SKM-1 treated with dmso at 0.1 percent for 144 hours (cell line): Measurements from ENCODE around the gene PPP4R3B.

ENCODE experiments used
- DNase-seq: peaks from one replicate; lab custom pipeline; 2025; ENCODE audit not compliant: unreplicated experiment; lab: John Stamatoyannopoulos, UW

Gene PPP4R3B

GRCh38 chr2:55617175-55618024 is at the start of gene PPP4R3B:
Gene PPP4R3B, minus strand, starts transcription at chr2:55617622. Its CDS starts 337 bp downstream, at chr2:55617285.
- DNase-seq = peak; percentile 99

DNA sequence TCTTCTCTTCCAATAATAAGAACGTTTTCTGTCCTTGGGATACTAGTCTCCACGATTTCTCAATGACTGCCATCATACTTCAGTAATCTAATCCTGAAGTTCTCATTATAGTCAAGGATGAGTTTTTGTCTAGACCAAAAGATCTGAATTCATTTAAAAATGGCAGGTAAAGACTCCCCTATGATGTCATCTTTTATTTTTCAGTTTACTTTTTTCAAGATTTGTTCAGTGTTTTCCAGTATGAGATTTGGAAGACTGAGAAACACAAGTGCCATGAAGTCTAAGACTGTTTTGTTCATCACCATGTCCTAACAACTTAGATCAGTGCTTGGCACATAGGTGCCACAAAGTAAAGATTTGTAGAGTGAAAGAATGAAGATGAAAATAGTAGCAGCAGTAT is 35.8 kb upstream of the PPP4R3B start:
- no peak for DNase-seq

DNA sequence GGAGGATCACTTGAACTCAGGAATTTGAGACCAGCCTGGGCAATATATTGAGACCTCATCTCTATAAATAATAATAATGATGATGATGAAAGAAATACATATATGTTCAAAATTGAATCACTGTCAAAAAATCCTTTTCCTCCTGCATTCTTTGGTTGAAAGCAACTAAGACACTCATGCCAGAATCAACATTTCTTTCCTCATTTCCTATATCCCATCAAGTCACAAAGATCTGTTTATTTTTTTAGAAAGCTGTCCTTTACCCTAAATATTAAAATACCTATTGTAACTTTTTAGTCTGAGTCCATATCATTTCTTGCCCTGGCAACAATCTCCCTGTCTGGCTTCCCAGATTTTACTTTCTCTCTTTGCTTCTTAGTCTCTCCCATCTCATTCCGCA is 31.8 kb upstream of the PPP4R3B start:
- DNase-seq = no peak

- no peak for DNase-seq
Measured at GRCh38 chr2:55636831-55637230, 19.4 kb upstream of the PPP4R3B start.

DNA sequence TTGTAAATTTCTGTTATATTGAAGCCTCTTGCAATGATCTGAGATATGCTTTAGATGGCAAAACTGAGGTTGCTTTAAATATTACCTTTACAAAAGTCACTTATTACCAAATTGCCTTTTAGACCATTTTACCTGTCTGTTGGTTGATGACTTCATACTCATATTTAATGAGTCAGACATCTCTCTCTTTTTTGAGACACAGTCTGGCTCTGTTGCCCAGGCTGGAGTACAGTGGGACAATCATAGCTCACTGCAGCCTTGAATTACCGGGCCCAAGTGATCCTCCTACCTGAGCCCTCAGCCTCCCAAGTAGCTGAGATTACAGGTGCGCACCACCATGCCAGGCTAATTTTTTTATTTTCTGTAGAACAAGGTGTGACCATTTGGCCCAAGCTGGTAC is 11.5 kb upstream of the PPP4R3B start:
- no peak for DNase-seq

DNA sequence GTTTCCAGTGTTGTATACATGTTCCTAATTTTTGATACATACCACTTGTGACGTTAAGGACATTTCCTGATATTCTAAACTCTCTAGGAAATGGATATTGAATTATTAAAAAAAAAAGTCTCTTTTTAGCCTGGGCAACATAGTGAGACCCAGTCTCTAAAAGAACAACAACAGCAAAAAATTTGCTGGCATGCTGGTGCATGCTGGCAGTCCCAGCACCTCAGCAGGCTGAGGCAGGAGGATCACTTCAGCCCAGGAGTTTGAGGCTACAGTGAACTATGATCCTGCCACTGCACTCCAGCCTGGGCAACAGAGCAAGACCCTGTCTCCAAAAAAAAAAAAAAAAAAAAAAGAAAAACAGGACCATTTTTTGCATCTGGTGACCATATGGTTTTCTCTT is 10.5 kb upstream of the PPP4R3B start:
- no peak for DNase-seq

GRCh38 chr2:55621802-55622201 is 4.4 kb upstream of the PPP4R3B start:
- no peak for DNase-seq

- peak; percentile 18 for DNase-seq
Measured at GRCh38 chr2:55620123-55620779, 2.8 kb upstream of the PPP4R3B start.

GRCh38 chr2:55618275-55619055 is 1.0 kb upstream of the PPP4R3B start:
- peak; percentile 40 for DNase-seq

- DNase-seq = no peak
Measured at GRCh38 chr2:55618025-55618274, 528 bp upstream of the PPP4R3B start.

GRCh38 chr2:55616551-55617174 is 759 bp downstream of the PPP4R3B start:
- DNase-seq = peak; percentile 59

DNA sequence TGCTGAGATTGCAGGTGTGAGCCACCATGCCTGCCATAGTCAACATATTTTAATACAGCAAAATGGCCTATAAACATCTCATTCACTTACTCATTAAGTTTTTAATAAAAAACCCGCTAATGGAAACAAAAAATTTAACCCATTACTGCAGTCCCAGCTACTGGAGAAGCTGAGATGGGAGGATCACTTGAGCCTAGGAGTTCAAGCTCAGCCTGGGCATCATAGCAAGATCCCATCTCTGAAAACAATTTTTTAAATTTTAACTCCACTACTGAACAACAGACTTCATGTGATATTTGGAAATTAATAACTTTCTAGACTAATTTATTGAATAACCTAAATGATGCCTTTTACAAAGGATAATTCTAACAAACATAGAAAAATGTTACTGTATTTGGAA is 5.4 kb downstream of the PPP4R3B start:
- no peak for DNase-seq

DNA sequence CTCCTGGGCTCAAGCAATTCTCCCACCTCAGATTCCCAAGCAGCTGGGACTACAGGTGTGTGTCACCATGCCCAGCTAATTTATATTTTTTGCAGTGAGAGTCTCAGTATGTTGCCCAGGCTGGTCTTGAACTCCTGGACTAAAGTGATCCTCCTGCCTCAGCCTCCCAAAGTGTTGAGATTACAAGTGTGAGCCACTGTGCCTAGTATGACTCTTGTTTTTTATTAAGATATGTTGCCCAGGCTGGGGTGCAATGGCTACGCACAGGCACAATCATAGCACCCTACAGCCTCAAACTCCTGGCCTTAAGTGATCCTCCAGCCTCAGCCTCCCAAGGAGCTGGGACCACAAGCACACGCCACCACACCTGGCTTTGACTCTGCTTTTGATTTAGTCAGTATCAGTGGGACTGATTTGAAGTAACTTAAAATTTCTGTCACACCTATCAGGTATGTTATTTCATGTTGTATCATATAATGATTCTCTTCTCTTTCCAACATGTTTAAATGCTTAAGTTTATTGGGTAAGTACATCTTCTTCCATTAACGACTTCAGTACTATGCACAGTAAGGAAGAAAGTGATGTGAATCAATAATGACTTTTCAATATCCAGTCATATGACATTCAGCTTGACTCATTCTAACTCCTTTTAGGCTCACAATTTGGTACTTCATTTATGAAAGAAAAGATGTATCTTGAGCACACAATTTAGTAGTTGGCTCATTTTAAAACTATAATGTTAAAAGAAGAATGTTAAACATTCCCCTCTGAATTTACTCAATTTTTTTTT is 6.3 kb downstream of the PPP4R3B start:
- no peak for DNase-seq

GRCh38 chr2:55609938-55610578 is 7.4 kb downstream of the PPP4R3B start:
- DNase-seq = no peak

- DNase-seq = no peak
Measured at GRCh38 chr2:55609193-55609794, 8.1 kb downstream of the PPP4R3B start.

GRCh38 chr2:55607717-55608116 is 9.7 kb downstream of the PPP4R3B start:
- no peak for DNase-seq

DNA sequence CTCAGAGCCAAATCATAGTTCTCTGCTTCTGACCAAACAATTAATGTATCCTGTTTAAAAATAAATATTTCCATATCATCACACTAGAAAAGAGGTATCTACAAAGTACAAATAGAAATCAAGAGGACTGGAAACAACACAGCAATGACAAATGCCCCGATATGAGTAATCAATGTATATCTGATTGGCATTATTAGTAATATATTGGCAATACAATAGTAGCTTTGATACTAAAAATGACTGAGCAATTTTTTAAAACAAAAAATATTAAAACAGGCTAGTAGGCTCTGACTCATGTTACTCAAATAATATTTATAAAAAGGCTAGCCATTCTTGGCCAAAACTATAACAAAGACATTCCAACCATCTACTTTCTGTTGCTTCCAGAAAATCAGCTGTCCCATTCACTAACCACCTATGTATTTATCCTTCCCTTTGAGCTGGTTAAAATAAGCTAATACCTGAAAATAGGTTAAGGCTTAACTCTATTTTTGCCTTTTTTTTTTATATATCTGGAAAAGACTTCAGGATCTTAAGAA is 13.3 kb downstream of the PPP4R3B start:
- DNase-seq = no peak

GRCh38 chr2:55601849-55602248 is 15.6 kb downstream of the PPP4R3B start:
- no peak for DNase-seq

- DNase-seq = no peak
Measured at GRCh38 chr2:55598056-55598795, 19.2 kb downstream of the PPP4R3B start.
